ENCODE results near the gene SERPINB7. TPM values are rescaled to one million over a fixed set of nuclear protein-coding genes. Genes with fewer than 3 reads are reported as not detected.

The SERPINB7 gene
- total and polyA plus RNA-seq, 2 of the 4 experiments (the other 2 are of a cell fraction), result 79.9 to 100 TPM

DNA sequence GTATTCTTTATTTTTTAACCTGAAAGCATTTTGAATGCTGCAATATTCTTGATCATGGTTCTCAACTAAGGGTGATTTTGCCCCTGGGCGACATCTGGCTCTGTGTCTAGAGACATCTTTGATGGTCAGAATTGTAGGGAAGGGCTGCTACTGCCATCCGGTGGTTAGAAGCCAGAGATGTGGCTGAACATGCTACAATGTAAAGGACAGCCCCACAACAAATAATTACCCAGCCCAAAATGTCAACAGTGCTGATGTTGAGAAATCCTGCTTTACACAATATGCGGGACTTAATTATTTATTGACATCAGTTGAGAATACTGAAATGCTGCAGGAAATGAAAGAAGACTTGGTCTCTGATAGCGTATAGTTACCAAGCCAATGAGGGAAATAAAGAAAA, 74.8 kb downstream of the SERPINB7 start:
- H4K20me1 ChIP-seq (ENCODE audit: insufficient read depth, low read length), result no peaks in the 10 kb centered on the region
- no peaks in the 10 kb centered on the region; the same call in 1 of the 2 replicates for H3K27me3 ChIP-seq (ENCODE audit: control insufficient read depth, insufficient read depth, low read length)
- no peaks in the 10 kb centered on the region for H3K79me1 ChIP-seq (ENCODE audit: low read depth in 1 of 2, low read length in 2 of 2)
- H2BK20ac ChIP-seq (ENCODE audit: low read depth, low read length), result no peak overlapping the region
- no peak overlapping the region for H2BK15ac ChIP-seq (ENCODE audit: low read depth, low read length)
- no peak overlapping the region for H2BK120ac ChIP-seq (ENCODE audit: low read depth, low read length)
- POLR2A ChIA-PET (ENCODE audit: unreplicated experiment), result no interaction called here
- no peak overlapping the region for H3K56ac ChIP-seq (ENCODE audit: extremely low read depth, insufficient read depth, low read length)
- H4K8ac ChIP-seq (ENCODE audit: low read depth in 2 of 2, low read length in 2 of 2), result no peak overlapping the region
- no peak overlapping the region for H3K4me3 ChIP-seq (ENCODE audit: insufficient read depth, low read depth, low read length)
- intact Hi-C loops (cut with micrococcal nuclease), result loop anchor here (1.0 kb wide), 1 partner anchor 332 kb away; no protein-coding TSS in a partner anchor
- H3K4me2 ChIP-seq (ENCODE audit: low read depth, low read length), result no peak overlapping the region
- in situ Hi-C loops (cut with MboI; ENCODE audit: low sequenced_read_pairs), result no loop called here
- no peak overlapping the region for H3K18ac ChIP-seq (ENCODE audit: low read depth, low read length)
- dilution Hi-C loops (cut with HindIII; ENCODE audit: low sequenced_read_pairs, unreplicated experiment), result no loop called here
- H3K4me1 ChIP-seq (ENCODE audit: control insufficient read depth, insufficient read depth, low read length), result no peaks in the 10 kb centered on the region
- CTCF ChIA-PET, result no interaction called here
- no peak overlapping the region for H3K23ac ChIP-seq (ENCODE audit: low read depth, low read length)
- H3K4ac ChIP-seq (ENCODE audit: low read depth, low read length), result no peak overlapping the region
- ATAC-seq (ENCODE audit: low read depth) (peak; percentile 67; the same call in 1 of the 2 replicates), DNase-seq (peak; percentile 31)
- no peaks in the 10 kb centered on the region for H3K9me3 ChIP-seq (ENCODE audit: control insufficient read depth, insufficient read depth, low read length)
- H3K36me3 ChIP-seq (ENCODE audit: control insufficient read depth, insufficient read depth, low read length), result no peaks in the 10 kb centered on the region
- no peak overlapping the region for H2AFZ ChIP-seq (replicated peaks; ENCODE audit: low read length, poor library complexity)
- H2BK5ac ChIP-seq (ENCODE audit: low read depth, low read length, poor library complexity, severe bottlenecking), result no peak overlapping the region
- no peak overlapping the region for H4K5ac ChIP-seq (ENCODE audit: low read depth, low read length)
- H2AK5ac ChIP-seq (ENCODE audit: low read depth, low read length), result no peak overlapping the region
- no peak overlapping the region for H4K91ac ChIP-seq (ENCODE audit: insufficient read depth, low read depth, low read length)
- H2AK9ac ChIP-seq (replicated peaks; ENCODE audit: low read depth, low read length, poor library complexity), result no peak overlapping the region
- H3K27ac ChIP-seq (ENCODE audit: insufficient read depth, low read length), result no peak overlapping the region
- no peak overlapping the region for H3K9ac ChIP-seq (ENCODE audit: low read depth, low read length)
- TF ChIP-seq CEBPB (IDR thresholded peaks at IDR 0.05; ENCODE audit: low read depth, low read length) (0 out of 2 replicates have a peak, but pooled peaks have one; percentile 9), SMC3 (IDR thresholded peaks at IDR 0.05; ENCODE audit: low read depth, low read length) (peak; percentile 63), POLR2A (IDR thresholded peaks at IDR 0.05; ENCODE audit: low read depth, low read length) (no peak), CTCF (conservative IDR thresholded peaks at IDR 0.05; ENCODE audit: low read depth, low read length) (peak; percentile 53), RAD21 (IDR thresholded peaks at IDR 0.05; ENCODE audit: low read length) (peak; percentile 53), MXI1 (IDR thresholded peaks at IDR 0.05; ENCODE audit: borderline replicate concordance, low read depth, low read length) (no peak)
- WGBS, 2 experiments (ENCODE audit: extremely low coverage in 2 of 2, insufficient read length in 1 of 2), result no CpG with 5 or more reads among the region's 4 CpGs
- H3K14ac ChIP-seq (replicated peaks; ENCODE audit: low read depth, low read length), result no peak overlapping the region
- no peaks in the 10 kb centered on the region for H3K9me1 ChIP-seq (ENCODE audit: insufficient read depth, low read length)
- BruUV-seq (replicated peaks), result no TSS peak
